HG03442 (cell line): Measurements from ENCODE around the gene PDLIM1.
"Not testable (repeated sequence)": the region's sequence is repeated elsewhere in the genome, so short reads cannot be mapped to it uniquely, and the experiment has no call there.

Experiments
- ATAC-seq: cut with Tn5 transposase; IDR thresholded peaks from one replicate; pipeline ENCODE4 v1.9.1; 2021; ENCODE audit warnings: mild to moderate bottlenecking, moderate library complexity; ENCODE audit not compliant: unreplicated experiment

Gene PDLIM1

GRCh38 chr10:95244152-95244551, 46.7 kb downstream of the PDLIM1 start:
- no peak for ATAC-seq

GRCh38 chr10:95243318-95243617, 47.5 kb downstream of the PDLIM1 start:
- ATAC-seq = no peak

- ATAC-seq = no peak
Observed at GRCh38 chr10:95242581-95243317, 48.1 kb downstream of the PDLIM1 start.

- no peak for ATAC-seq
Observed at GRCh38 chr10:95241533-95241932, 49.3 kb downstream of the PDLIM1 start.

- no peak for ATAC-seq
Observed at GRCh38 chr10:95240811-95241210, 50.0 kb downstream of the PDLIM1 start.

- ATAC-seq = not testable (repeated sequence)
Observed at GRCh38 chr10:95240096-95240495, 50.7 kb downstream of the PDLIM1 start.

- ATAC-seq = no peak
Observed at GRCh38 chr10:95237376-95238170, 53.2 kb downstream of the PDLIM1 start.

GRCh38 chr10:95236068-95236903, 54.5 kb downstream of the PDLIM1 start:
- ATAC-seq = peak; percentile 99

GRCh38 chr10:95235676-95236067, 55.1 kb downstream of the PDLIM1 start:
- no peak for ATAC-seq

- no peak for ATAC-seq
Observed at GRCh38 chr10:95234951-95235350, 55.9 kb downstream of the PDLIM1 start.

- ATAC-seq = no peak
Observed at GRCh38 chr10:95233377-95234034, 57.3 kb downstream of the PDLIM1 start.

GRCh38 chr10:95230677-95231586, 59.9 kb downstream of the PDLIM1 start:
- ATAC-seq = peak; percentile 74

- no peak for ATAC-seq
Observed at GRCh38 chr10:95229724-95230627, 60.8 kb downstream of the PDLIM1 start.

GRCh38 chr10:95228934-95229723, 61.7 kb downstream of the PDLIM1 start:
- ATAC-seq = not testable (repeated sequence)

- no peak for ATAC-seq
Observed at GRCh38 chr10:95225136-95225535, 65.7 kb downstream of the PDLIM1 start.

- no peak for ATAC-seq
Observed at GRCh38 chr10:95221124-95221523, 69.7 kb downstream of the PDLIM1 start.

GRCh38 chr10:95220539-95220938, 70.3 kb downstream of the PDLIM1 start:
- ATAC-seq = no peak

GRCh38 chr10:95217476-95217875, 73.3 kb downstream of the PDLIM1 start:
- ATAC-seq = no peak
